ENCODE data around the gene MZB1.

Gene MZB1

GRCh38 chr5:139377226-139377625 lies 12.5 kb downstream of the MZB1 start:
- no peak overlapping the region for H3K4me3 ChIP-seq (IDR thresholded peaks at IDR 0.05; ENCODE audit: insufficient read depth, low read depth, low read length)
- no peak overlapping the region for H3K9ac ChIP-seq
- H4K20me1 ChIP-seq (ENCODE audit: insufficient read depth): no peaks in the 10 kb centered on the region
- H3K4me2 ChIP-seq: no peak overlapping the region
- H3K36me3 ChIP-seq (ENCODE audit: insufficient read depth): no peaks in the 10 kb centered on the region
- H3K27ac ChIP-seq: no peak overlapping the region
- no peaks in the 10 kb centered on the region for H3K79me2 ChIP-seq (ENCODE audit: insufficient read depth, low read depth)
- no peaks in the 10 kb centered on the region for H3K27me3 ChIP-seq (ENCODE audit: insufficient read depth, low read depth)
- no peak overlapping the region for H2AFZ ChIP-seq (ENCODE audit: low read depth)
- no peak for TF ChIP-seq CTCF (conservative IDR thresholded peaks at IDR 0.05; ENCODE audit: low read depth, low read length)
- no peaks in the 10 kb centered on the region for H3K4me1 ChIP-seq (ENCODE audit: low read depth, poor library complexity, severe bottlenecking)

GRCh38 chr5:139376364-139376763 lies 13.3 kb downstream of the MZB1 start:
- Histone ChIP-seq H3K9ac (no peak overlapping the region), H2AFZ (ENCODE audit: low read depth) (no peak overlapping the region), H3K4me3 (IDR thresholded peaks at IDR 0.05; ENCODE audit: insufficient read depth, low read depth, low read length) (no peak overlapping the region), H3K4me2 (no peak overlapping the region), H4K20me1 (ENCODE audit: insufficient read depth) (no peaks in the 10 kb centered on the region), H3K36me3 (ENCODE audit: insufficient read depth) (no peaks in the 10 kb centered on the region), H3K27ac (no peak overlapping the region), H3K4me1 (ENCODE audit: low read depth, poor library complexity, severe bottlenecking) (no peaks in the 10 kb centered on the region), H3K79me2 (ENCODE audit: insufficient read depth, low read depth) (no peaks in the 10 kb centered on the region), H3K27me3 (ENCODE audit: insufficient read depth, low read depth) (no peaks in the 10 kb centered on the region)
- no peak for TF ChIP-seq CTCF (conservative IDR thresholded peaks at IDR 0.05; ENCODE audit: low read depth, low read length)

- no peaks in the 10 kb centered on the region for H3K27me3 ChIP-seq (ENCODE audit: insufficient read depth, low read depth)
- H3K4me1 ChIP-seq (ENCODE audit: low read depth, poor library complexity, severe bottlenecking): no peaks in the 10 kb centered on the region
- no peaks in the 10 kb centered on the region for H3K36me3 ChIP-seq (ENCODE audit: insufficient read depth)
- H3K4me2 ChIP-seq: no peak overlapping the region
- no peak overlapping the region for H3K9ac ChIP-seq
- H3K4me3 ChIP-seq (IDR thresholded peaks at IDR 0.05; ENCODE audit: insufficient read depth, low read depth, low read length): no peak overlapping the region
- no peaks in the 10 kb centered on the region for H3K79me2 ChIP-seq (ENCODE audit: insufficient read depth, low read depth)
- no peaks in the 10 kb centered on the region for H4K20me1 ChIP-seq (ENCODE audit: insufficient read depth)
- TF ChIP-seq CTCF (conservative IDR thresholded peaks at IDR 0.05; ENCODE audit: low read depth, low read length): no peak
- no peak overlapping the region for H2AFZ ChIP-seq (ENCODE audit: low read depth)
- no peak overlapping the region for H3K27ac ChIP-seq
These were observed 14.8 kb downstream of the MZB1 start for GRCh38 chr5:139374909-139375308.

- Histone ChIP-seq H3K4me1 (ENCODE audit: low read depth, poor library complexity, severe bottlenecking) (peaks cover 3% of the 10 kb centered on the region), H3K4me3 (IDR thresholded peaks at IDR 0.05; ENCODE audit: insufficient read depth, low read depth, low read length) (no peak overlapping the region), H3K9ac (no peak overlapping the region), H2AFZ (ENCODE audit: low read depth) (no peak overlapping the region), H3K4me2 (no peak overlapping the region), H4K20me1 (ENCODE audit: insufficient read depth) (no peaks in the 10 kb centered on the region), H3K27me3 (ENCODE audit: insufficient read depth, low read depth) (no peaks in the 10 kb centered on the region), H3K27ac (no peak overlapping the region), H3K79me2 (ENCODE audit: insufficient read depth, low read depth) (no peaks in the 10 kb centered on the region), H3K36me3 (ENCODE audit: insufficient read depth) (0 out of 2 replicates have a peak, but pooled peaks cover 3% of the 10 kb centered on the region)
- no peak for TF ChIP-seq CTCF (conservative IDR thresholded peaks at IDR 0.05; ENCODE audit: low read depth, low read length)
These were observed 18.0 kb downstream of the MZB1 start for GRCh38 chr5:139371482-139372435.
